ENCODE measurements around the gene CD7.
"Not testable (repeated sequence)": the region's sequence is repeated elsewhere in the genome, so short reads cannot be mapped to it uniquely, and the experiment has no call there.

The CD7 gene

DNA sequence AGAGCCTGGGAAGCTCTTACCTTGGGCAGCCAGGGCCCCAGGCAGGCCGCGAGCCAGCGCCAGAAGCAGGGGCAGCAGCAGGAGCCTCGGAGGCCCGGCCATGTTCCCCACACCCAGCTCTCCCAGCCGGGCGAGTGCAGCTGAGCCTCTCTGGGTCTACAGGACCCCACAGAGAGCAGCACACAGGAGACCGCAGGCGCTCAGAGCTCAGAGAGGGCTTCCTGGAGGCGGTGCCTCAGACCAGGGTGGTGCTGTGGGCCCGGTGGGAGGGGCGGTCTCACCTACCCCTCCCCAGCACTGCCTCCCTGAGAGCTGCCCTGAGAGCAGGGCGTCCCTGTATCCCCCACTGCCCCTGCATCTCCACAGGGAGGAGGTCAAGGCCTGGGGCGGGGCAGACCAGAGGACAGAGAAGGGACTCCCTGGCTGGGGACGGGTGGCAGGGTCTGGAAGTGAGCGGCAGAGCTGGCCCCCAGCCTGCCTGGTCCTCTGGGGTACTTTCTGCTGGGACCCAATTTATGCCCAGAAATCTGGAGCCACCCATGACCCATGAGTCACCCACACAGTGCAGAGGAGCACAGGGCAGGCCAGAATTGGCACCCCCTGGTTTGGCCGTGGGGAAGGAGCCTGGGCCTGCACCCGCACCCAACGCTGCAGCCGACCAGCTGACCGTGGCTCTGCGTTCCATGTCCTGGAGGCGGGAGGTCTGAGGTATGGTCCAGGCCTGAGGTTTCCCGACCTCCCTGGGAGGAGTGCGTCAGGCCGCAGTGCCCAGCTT lies at the start of gene CD7:
Gene CD7 (minus strand): TSS at position 215 of the 775 bp plus-strand sequence. CDS start 113 bp downstream, at position 102.
- H3K9me3 ChIP-seq (ENCODE audit: control insufficient read depth, insufficient read depth, low read length) = no peaks in the 10 kb centered on the region
- H3K36me3 ChIP-seq (ENCODE audit: insufficient read depth, low read length) = no peaks in the 10 kb centered on the region
- H3K9ac ChIP-seq (ENCODE audit: low read depth, low read length) = no peak within 1 kb of the TSS
- no peaks in the 10 kb centered on the region; the same call in 1 of the 2 replicates for H3K4me1 ChIP-seq (ENCODE audit: insufficient read depth, low read length)

DNA sequence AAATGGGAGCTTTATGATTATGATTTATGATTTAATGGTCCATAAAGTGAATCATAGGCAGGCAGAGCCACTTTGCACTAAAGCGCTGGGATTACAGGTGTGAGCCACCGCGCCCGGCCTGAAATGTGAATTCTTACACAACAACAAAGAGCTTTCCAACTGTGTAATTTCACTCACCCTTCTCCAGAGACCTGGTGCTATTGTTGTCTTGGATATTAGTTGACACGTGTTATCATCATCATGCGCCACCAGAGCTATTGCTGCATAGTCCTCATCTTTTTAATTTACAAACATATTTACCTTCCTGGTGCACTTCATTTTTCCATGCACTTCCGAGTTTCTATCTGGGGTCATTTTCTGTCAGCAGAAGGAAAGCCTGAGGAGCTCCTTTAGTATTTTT lies 49.3 kb upstream of the CD7 start:
- 0 out of 2 replicates have a peak, but pooled peaks cover 2% of the 10 kb centered on the region for H3K4me1 ChIP-seq (ENCODE audit: insufficient read depth, low read length)
- H3K9me3 ChIP-seq (ENCODE audit: control insufficient read depth, insufficient read depth, low read length) = no peaks in the 10 kb centered on the region
- no peak overlapping the region for H3K9ac ChIP-seq (ENCODE audit: low read depth, low read length)
- H3K36me3 ChIP-seq (ENCODE audit: insufficient read depth, low read length) = no peaks in the 10 kb centered on the region

DNA sequence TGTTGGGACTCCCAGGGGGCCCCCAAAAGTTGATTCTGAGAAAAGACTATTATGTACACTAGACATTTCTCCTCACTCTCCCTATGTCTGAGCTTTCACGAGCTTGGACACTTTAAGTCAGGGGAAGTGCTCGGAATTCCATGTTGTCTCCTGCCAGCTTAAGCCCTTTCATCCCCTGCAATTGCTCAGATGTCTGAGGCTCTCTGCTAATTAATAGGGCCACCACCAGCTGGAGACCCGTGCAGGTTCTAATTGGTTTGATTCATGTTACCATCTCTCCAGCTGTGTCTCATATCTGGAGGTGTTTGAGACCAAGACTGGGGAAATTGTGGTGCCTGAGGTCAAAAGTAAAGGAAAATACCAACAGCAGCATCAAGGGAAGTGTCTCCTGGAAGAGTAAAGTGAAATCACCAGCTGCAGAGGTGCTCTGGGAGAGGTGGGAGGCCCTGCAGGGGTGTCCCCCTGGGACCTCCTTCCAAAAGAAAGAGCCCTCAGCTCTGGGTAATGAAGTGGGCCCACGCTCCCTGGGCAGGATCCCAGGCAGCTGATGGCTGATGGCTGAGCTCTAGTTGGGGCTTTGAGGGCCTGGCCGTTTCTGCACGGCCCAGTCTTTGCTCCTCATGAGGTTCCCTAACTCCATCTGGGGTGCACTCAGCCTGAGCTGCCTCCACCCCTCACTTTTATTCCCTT lies 48.3 kb upstream of the CD7 start:
- Histone ChIP-seq H3K4me1 (ENCODE audit: insufficient read depth, low read length) (0 out of 2 replicates have a peak, but pooled peaks cover 2% of the 10 kb centered on the region), H3K9me3 (ENCODE audit: control insufficient read depth, insufficient read depth, low read length) (no peaks in the 10 kb centered on the region), H3K9ac (ENCODE audit: low read depth, low read length) (no peak overlapping the region), H3K36me3 (ENCODE audit: insufficient read depth, low read length) (no peaks in the 10 kb centered on the region)

DNA sequence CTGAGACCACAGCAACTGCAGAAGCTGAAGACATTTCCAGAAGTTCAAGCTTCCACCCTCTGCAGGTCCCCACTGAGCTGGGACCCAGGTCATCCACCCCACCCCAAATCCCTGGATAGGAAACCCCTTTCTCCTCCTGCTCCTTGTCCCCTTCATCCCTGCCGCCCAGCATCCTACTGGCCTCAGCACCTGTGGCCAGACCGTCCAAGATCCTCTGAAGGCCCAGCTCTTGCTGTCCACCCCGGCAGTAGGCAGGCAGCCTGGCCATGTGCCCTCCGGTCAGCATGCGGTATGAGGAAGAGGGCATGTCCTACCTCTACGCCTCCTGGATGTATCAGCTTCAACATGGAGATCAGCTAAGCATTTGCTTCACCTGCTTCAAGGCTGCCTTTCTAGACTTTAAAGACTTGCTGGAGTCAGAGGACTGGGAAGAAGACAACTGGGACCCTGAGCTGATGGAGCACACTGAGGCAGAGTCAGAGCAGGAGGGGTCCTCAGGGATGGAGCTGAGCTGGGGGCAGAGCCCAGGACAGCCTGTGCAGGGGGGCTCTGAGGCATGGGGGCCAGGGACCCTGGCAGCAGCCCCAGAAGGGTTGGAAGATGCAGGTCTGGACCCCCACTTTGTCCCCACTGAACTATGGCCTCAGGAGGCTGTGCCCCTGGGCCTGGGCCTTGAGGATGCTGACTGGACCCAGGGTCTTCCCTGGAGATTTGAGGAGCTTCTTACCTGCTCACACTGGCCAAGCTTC lies 44.7 kb upstream of the CD7 start:
- H3K36me3 ChIP-seq (ENCODE audit: insufficient read depth, low read length) = no peaks in the 10 kb centered on the region
- no peaks in the 10 kb centered on the region for H3K9me3 ChIP-seq (ENCODE audit: control insufficient read depth, insufficient read depth, low read length)
- no peak overlapping the region for H3K9ac ChIP-seq (ENCODE audit: low read depth, low read length)
- H3K4me1 ChIP-seq (ENCODE audit: insufficient read depth, low read length) = no peaks in the 10 kb centered on the region; the same call in 1 of the 2 replicates

DNA sequence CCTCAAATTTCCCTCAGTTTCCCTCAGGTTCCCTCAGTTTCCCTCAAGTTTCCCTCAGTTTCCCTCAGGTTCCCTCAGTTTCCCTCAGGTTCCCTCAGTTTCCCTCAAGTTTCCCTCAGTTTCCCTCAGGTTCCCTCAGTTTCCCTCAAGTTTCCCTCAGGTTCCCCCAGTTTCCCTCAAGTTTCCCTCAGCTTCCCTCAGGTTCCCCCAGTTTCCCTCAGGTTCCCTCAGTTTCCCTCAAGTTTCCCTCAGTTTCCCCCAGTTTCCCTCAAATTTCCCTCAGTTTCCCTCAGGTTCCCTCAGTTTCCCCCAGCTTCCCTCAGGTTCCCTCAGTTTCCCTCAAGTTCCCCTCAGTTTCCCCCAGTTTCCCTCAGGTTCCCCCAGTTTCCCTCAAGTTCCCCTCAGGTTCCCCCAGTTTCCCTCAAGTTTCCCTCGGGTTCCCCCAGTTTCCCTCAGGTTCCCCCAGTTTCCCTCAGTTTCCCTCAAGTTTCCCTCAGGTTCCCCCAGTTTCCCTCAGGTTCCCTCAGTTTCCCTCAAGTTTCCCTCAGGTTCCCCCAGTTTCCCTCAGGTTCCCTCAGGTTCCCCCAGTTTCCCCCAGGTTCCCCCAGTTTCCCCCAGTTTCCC lies 42.2 kb upstream of the CD7 start:
- H3K36me3 ChIP-seq (ENCODE audit: insufficient read depth, low read length); H3K9ac ChIP-seq (ENCODE audit: low read depth, low read length); H3K9me3 ChIP-seq (ENCODE audit: control insufficient read depth, insufficient read depth, low read length); H3K4me1 ChIP-seq (ENCODE audit: insufficient read depth, low read length): not testable (repeated sequence)

DNA sequence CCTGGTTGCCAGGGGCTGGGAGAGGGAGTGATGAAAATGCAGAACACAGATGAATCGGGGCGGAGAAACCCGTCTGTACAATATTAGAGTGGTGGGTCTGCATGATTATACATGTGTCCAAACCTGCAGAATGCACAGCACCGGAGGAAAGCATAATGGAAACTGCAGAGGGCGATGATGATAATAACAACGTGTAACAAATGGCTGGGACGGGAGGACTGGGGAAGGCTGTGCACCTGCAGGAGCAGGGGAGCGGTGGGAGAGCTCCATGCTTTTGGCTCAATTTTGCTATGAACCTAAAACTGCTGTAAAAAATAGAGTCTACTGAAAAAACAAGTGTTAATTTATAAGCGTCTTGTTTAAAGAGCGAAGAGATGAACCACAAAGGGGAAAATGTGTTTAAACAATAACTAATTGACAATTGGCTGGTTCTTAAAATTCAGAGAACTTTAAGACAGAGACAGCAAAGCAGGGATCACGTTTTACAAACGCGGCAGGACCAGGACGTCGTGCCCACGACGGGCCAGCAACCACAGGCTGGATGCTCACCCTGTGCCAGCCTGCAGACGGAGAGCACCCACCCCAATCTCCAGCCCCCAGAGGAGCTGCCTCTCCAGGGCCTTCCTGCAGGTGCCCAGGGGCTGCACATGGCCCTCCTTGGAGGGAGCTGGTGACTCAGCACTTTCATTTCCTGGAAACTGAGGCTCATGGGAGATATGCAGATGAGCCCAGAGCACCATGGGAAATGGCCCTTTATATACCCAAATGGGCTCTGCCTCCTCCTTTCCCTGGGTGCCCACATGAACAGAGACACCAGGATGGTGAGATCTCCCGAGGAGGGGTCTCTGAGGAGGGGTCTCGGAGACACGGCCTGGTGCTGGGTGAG lies 41.3 kb upstream of the CD7 start, which contains the start of gene TEX19:
Gene TEX19 (plus strand): TSS at position 783 of the 886 bp plus-strand sequence. CDS start 2,904 bp downstream, outside the sequence.
- H3K9me3 ChIP-seq (ENCODE audit: control insufficient read depth, insufficient read depth, low read length) = no peaks in the 10 kb centered on the region
- H3K36me3 ChIP-seq (ENCODE audit: insufficient read depth, low read length) = no peaks in the 10 kb centered on the region
- H3K9ac ChIP-seq (ENCODE audit: low read depth, low read length) = no peak within 1 kb of the TSS
- H3K4me1 ChIP-seq (ENCODE audit: insufficient read depth, low read length) = peaks cover 5% of the 10 kb centered on the region; the same call in 1 of the 2 replicates

DNA sequence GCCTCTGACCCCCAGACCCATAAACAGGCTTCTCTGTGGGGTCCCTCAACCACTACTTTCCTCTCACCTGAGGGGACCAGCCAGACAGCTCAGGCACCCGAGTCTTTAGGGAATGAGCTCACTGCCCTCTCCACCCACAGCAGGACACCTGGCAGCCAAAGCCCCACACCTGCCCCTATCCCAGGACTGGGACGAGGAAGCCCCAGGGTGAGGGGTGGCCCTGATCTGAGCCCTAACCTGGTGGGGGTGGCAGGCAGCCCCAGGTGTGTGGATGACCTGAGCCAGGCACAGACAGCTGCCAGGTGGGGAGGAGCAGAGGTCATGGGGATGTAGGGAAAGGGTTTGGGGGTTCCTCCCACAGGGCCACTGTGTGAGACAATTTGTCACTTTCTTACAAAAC lies 40.0 kb upstream of the CD7 start:
- Histone ChIP-seq H3K36me3 (ENCODE audit: insufficient read depth, low read length) (no peaks in the 10 kb centered on the region), H3K9me3 (ENCODE audit: control insufficient read depth, insufficient read depth, low read length) (no peaks in the 10 kb centered on the region), H3K4me1 (ENCODE audit: insufficient read depth, low read length) (peaks cover 5% of the 10 kb centered on the region; the same call in 1 of the 2 replicates), H3K9ac (ENCODE audit: low read depth, low read length) (no peak overlapping the region)

DNA sequence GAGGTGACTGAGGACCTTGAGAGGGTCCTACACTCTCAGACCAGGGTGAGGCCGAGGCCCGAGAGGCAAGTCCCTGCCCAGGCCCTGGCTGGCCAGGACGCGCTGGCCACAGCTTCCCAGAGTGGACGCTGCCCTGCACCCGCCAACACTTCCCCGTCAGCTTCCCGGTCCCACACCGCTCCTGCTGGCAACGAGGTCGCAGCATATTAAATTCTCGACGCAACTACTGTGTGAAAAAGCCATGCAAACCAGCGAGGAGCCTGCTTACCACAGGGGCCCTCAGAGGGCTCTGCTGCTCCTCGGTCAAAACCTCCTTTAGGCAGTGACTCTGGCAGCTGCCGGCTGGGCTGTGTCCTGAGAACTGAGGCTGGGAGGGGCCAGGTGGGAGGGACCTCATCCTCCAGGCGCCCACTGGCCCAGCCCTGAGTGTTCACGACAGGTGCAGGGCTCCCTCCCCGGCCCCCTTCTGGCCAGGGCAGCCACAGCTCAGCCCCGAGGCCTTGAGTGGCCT lies 39.5 kb upstream of the CD7 start:
- H3K36me3 ChIP-seq (ENCODE audit: insufficient read depth, low read length) = no peaks in the 10 kb centered on the region
- peaks cover 5% of the 10 kb centered on the region; the same call in 1 of the 2 replicates for H3K4me1 ChIP-seq (ENCODE audit: insufficient read depth, low read length)
- no peak overlapping the region for H3K9ac ChIP-seq (ENCODE audit: low read depth, low read length)
- no peaks in the 10 kb centered on the region for H3K9me3 ChIP-seq (ENCODE audit: control insufficient read depth, insufficient read depth, low read length)

DNA sequence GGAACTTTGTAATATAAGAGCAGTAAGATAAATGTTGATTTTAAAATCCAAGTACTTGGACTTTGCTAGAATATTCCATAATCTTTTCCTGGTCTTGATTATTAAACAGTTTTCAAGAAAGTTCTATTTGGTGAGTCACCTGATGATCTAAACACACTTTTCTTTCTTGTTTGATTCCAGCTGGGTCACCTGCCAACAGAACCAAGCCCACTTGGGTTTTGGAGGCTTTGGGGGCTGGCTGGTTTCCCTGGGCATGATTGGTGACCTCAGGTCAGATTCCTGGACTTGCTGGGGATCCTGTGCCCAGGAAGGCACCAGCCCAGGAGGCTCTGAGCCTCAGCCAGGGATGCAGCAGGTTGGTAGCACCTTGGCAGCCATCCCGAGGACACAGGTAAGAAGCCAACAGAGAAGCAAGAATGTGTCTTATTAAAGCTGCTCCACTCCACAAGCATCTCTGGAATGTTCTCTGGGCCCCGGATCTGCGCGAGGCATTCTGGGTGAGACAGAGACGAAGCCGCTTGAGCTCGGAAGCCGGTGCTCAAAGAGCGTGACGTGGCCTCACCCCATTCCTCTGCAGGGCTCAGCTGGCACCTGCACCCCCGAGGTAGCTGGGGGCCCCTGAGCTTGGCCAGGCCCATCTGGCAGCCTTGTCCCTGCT lies 38.5 kb upstream of the CD7 start:
- no peak overlapping the region for H3K9ac ChIP-seq (ENCODE audit: low read depth, low read length)
- no peaks in the 10 kb centered on the region for H3K9me3 ChIP-seq (ENCODE audit: control insufficient read depth, insufficient read depth, low read length)
- H3K36me3 ChIP-seq (ENCODE audit: insufficient read depth, low read length) = no peaks in the 10 kb centered on the region
- H3K4me1 ChIP-seq (ENCODE audit: insufficient read depth, low read length) = peaks cover 5% of the 10 kb centered on the region; the same call in 1 of the 2 replicates

DNA sequence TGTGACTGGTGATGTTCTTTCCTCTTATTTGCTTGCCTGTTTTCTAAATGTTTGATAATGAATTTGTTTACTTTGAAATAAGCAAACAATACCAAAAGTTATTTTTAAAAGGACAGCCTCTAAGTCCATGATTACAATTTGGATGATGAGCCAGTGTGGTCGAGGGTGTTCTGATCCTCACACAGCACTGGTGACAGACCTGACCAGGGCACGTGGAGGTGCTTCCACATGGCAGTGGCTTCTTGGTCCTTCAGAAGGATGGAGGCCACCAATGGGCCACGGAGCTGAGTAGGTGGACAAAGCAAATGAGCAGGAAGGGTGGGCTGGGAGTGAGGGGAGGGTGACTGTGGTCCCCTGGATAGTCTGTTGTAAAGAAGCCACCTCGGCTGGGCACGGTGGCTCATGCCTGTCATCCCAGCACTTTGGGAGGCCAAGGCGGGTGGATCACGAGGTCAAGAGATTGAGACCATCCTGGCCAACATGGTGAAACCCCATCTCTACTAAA lies 37.4 kb upstream of the CD7 start:
- peaks cover 5% of the 10 kb centered on the region; the same call in 1 of the 2 replicates for H3K4me1 ChIP-seq (ENCODE audit: insufficient read depth, low read length)

DNA sequence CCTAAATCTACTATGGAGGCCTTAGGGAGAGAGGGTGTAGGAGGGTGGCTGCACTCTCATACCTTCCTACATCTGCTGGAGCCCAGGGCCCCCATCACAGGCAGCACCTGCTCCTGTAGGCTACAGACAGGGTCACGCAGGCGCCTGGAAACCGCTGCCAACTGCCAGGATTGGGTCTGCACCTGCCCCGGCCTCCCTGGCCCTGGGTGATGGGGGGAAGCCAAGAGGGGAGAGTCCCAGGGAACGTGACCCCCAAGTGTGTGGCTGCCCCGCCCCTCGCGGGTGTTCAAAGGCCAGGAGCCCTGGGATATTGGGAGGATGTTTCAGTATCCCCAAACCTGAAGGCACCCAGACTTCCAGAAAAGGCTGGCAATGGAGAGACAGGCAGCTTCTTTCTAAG lies 36.1 kb upstream of the CD7 start:
- H3K9me3 ChIP-seq (ENCODE audit: control insufficient read depth, insufficient read depth, low read length) = no peaks in the 10 kb centered on the region
- no peaks in the 10 kb centered on the region for H3K36me3 ChIP-seq (ENCODE audit: insufficient read depth, low read length)
- peaks cover 5% of the 10 kb centered on the region; the same call in 1 of the 2 replicates for H3K4me1 ChIP-seq (ENCODE audit: insufficient read depth, low read length)
- no peak overlapping the region for H3K9ac ChIP-seq (ENCODE audit: low read depth, low read length)

More for the DNA sequence above, 37.4 kb upstream of the CD7 start:
- no peak overlapping the region for H3K9ac ChIP-seq (ENCODE audit: low read depth, low read length)
- no peaks in the 10 kb centered on the region for H3K9me3 ChIP-seq (ENCODE audit: control insufficient read depth, insufficient read depth, low read length)
- H3K36me3 ChIP-seq (ENCODE audit: insufficient read depth, low read length) = no peaks in the 10 kb centered on the region

DNA sequence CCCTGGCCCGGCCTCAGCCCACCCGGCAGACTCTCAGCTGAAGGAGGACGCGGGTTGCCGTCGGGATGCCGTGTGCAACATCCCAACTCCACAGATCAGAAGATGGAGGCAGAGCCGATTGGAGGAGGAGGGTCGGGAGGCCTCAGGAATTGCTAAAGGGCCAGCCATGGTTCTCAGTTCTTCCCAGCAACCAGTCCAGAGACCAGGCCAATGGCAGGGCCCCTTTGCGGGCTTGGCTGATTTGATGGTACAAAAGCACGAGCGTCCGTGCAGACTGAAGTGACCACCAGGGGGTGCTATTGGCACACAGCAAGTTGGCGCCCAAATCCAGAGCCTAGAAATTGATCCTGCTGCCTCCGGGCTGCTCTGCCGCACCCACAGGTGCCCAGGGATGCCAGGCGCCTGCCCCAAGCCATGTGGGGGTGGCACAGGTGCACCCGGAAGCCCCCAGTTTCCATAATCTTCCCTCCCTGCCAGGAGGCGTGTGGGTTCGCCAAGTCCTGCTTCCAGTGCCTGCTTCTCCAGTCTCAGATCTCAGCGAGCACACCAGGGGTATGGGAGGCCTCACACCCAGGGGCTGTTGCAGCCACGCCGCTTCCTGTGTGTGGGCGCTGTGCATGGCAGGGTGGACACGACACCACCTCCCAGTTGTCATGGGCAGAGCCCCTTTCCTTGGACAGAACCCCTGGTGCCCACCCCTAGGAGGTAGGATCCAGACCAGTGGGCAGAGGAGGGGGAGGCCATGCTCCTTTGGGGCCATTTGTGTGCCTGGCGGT lies 34.5 kb upstream of the CD7 start:
- Histone ChIP-seq H3K9me3 (ENCODE audit: control insufficient read depth, insufficient read depth, low read length) (no peaks in the 10 kb centered on the region), H3K9ac (ENCODE audit: low read depth, low read length) (no peak overlapping the region), H3K4me1 (ENCODE audit: insufficient read depth, low read length) (peaks cover 4% of the 10 kb centered on the region; the same call in 1 of the 2 replicates), H3K36me3 (ENCODE audit: insufficient read depth, low read length) (no peaks in the 10 kb centered on the region)
